ENCODE results near the gene SOX8.

SOX8 gene

GRCh38 chr16:986925-987582, 5.5 kb downstream of the SOX8 start:
- DNase-seq (ENCODE audit: low read depth, low spot score) = no peak

- DNase-seq (ENCODE audit: low read depth, low spot score) = no peak
Measured at GRCh38 chr16:987906-988305, 6.3 kb downstream of the SOX8 start.

GRCh38 chr16:988471-989353, 7.1 kb downstream of the SOX8 start:
- no peak for DNase-seq (ENCODE audit: low read depth, low spot score)

GRCh38 chr16:989354-989814, 7.8 kb downstream of the SOX8 start:
- DNase-seq (ENCODE audit: low read depth, low spot score) = no peak

- DNase-seq (ENCODE audit: low read depth, low spot score) = no peak
Measured at GRCh38 chr16:990516-991291, 9.1 kb downstream of the SOX8 start.

GRCh38 chr16:991345-991744, 9.8 kb downstream of the SOX8 start:
- no peak for DNase-seq (ENCODE audit: low read depth, low spot score)

- DNase-seq (ENCODE audit: low read depth, low spot score) = no peak
Measured at GRCh38 chr16:991773-992172, 10.2 kb downstream of the SOX8 start.

GRCh38 chr16:993731-994130, 12.2 kb downstream of the SOX8 start:
- no peak for DNase-seq (ENCODE audit: low read depth, low spot score)

GRCh38 chr16:995087-995486, 13.5 kb downstream of the SOX8 start:
- DNase-seq (ENCODE audit: low read depth, low spot score) = no peak

GRCh38 chr16:995783-996182, 14.2 kb downstream of the SOX8 start:
- no peak for DNase-seq (ENCODE audit: low read depth, low spot score)

GRCh38 chr16:996681-997080, 15.1 kb downstream of the SOX8 start:
- DNase-seq (ENCODE audit: low read depth, low spot score) = no peak

- no peak for DNase-seq (ENCODE audit: low read depth, low spot score)
Measured at GRCh38 chr16:997440-998051, 16.0 kb downstream of the SOX8 start.

GRCh38 chr16:998211-998610, 16.6 kb downstream of the SOX8 start:
- DNase-seq (ENCODE audit: low read depth, low spot score) = no peak

GRCh38 chr16:998615-999014, 17.0 kb downstream of the SOX8 start:
- no peak for DNase-seq (ENCODE audit: low read depth, low spot score)

GRCh38 chr16:999677-1000076, 18.1 kb downstream of the SOX8 start:
- no peak for DNase-seq (ENCODE audit: low read depth, low spot score)

- no peak for DNase-seq (ENCODE audit: low read depth, low spot score)
Measured at GRCh38 chr16:1000608-1001007, 19.0 kb downstream of the SOX8 start.

GRCh38 chr16:1001096-1001495, 19.5 kb downstream of the SOX8 start:
- no peak for DNase-seq (ENCODE audit: low read depth, low spot score)

GRCh38 chr16:1002399-1003166, 21.0 kb downstream of the SOX8 start:
- no peak for DNase-seq (ENCODE audit: low read depth, low spot score)

- no peak for DNase-seq (ENCODE audit: low read depth, low spot score)
Measured at GRCh38 chr16:1003391-1004347, 22.1 kb downstream of the SOX8 start.

- DNase-seq (ENCODE audit: low read depth, low spot score) = no peak
Measured at GRCh38 chr16:1005286-1005685, 23.7 kb downstream of the SOX8 start.
